H9 (cell line): ENCODE results near the gene CDK5RAP1. TPM values are rescaled to one million over a fixed set of nuclear protein-coding genes. Genes with fewer than 3 reads are reported as not detected.
A peak's percentile ranks its signal among the peaks of the same experiment; 100 is the strongest.

Source experiments
- DNase-seq: peaks from one replicate; pipeline ENCODE4 v3.0.0-alpha.2; 2017
- H2AFZ ChIP-seq: one replicate; pipeline ENCODE4 v1.6.1; 2013; ENCODE audit warnings: mild to moderate bottlenecking, low read length, control low read depth, moderate library complexity
- H2AK5ac ChIP-seq: 2 replicates; pipeline ENCODE4 v1.6.1; 2013; ENCODE audit warnings: low read length, control low read depth, mixed read lengths; ENCODE audit not compliant: insufficient read length
- H2BK120ac ChIP-seq: one replicate; pipeline ENCODE4 v1.6.1; 2013; ENCODE audit warnings: low read depth, mild to moderate bottlenecking, low read length, control low read depth, inconsistent platforms; ENCODE audit not compliant: poor library complexity, severe bottlenecking
- H2BK12ac ChIP-seq: 2 replicates; pipeline ENCODE4 v1.6.1; 2013; ENCODE audit warnings: low read length, control low read depth, mixed read lengths, low read depth; ENCODE audit not compliant: insufficient read length
- H2BK15ac ChIP-seq: 2 replicates; pipeline ENCODE4 v1.6.1; 2013; ENCODE audit warnings: low read depth, low read length, control low read depth
- H2BK20ac ChIP-seq: one replicate; pipeline ENCODE4 v1.6.1; 2013; ENCODE audit warnings: low read depth, mild to moderate bottlenecking, low read length, control low read depth, inconsistent platforms; ENCODE audit not compliant: poor library complexity, severe bottlenecking
- H2BK5ac ChIP-seq: 2 replicates; pipeline ENCODE4 v1.6.1; 2013; ENCODE audit warnings: low read length, control low read depth, mixed read lengths; ENCODE audit not compliant: insufficient read length
- H3K14ac ChIP-seq: 2 replicates; pipeline ENCODE4 v1.6.1; 2013; ENCODE audit warnings: low read length, control low read depth; ENCODE audit not compliant: insufficient read depth
- H3K18ac ChIP-seq: 2 replicates; pipeline ENCODE4 v1.6.1; 2013; ENCODE audit warnings: low read depth, mild to moderate bottlenecking, mixed read lengths, low read length, control low read depth; ENCODE audit not compliant: insufficient read length
- H3K23ac ChIP-seq: 2 replicates; pipeline ENCODE4 v1.6.1; 2013; ENCODE audit warnings: low read length, control low read depth, mixed read lengths, low read depth; ENCODE audit not compliant: insufficient read length
- H3K23me2 ChIP-seq: 2 replicates; pipeline ENCODE4 v1.6.1; 2013; ENCODE audit warnings: low read depth, mild to moderate bottlenecking, mixed read lengths, low read length, control low read depth; ENCODE audit not compliant: insufficient read length, poor library complexity, severe bottlenecking
- H3K27ac ChIP-seq: 2 replicates; pipeline ENCODE4 v1.5.1; 2013; ENCODE audit warnings: low read length, control low read depth, mixed read lengths, low read depth; ENCODE audit not compliant: insufficient read length
- H3K27me3 ChIP-seq: 2 replicates; pipeline ENCODE4 v1.6.1; 2013; ENCODE audit warnings: low read length, control low read depth, inconsistent platforms; ENCODE audit not compliant: insufficient read depth
- H3K4ac ChIP-seq: 2 replicates; pipeline ENCODE4 v1.6.1; 2013; ENCODE audit warnings: low read depth, mild to moderate bottlenecking, control low read depth, inconsistent platforms, low read length, moderate library complexity
- H3K4me1 ChIP-seq: 2 replicates; pipeline ENCODE4 v1.6.1; 2013; ENCODE audit warnings: low read length, control low read depth, inconsistent platforms; ENCODE audit not compliant: insufficient read depth
- H3K4me2 ChIP-seq: 2 replicates; pipeline ENCODE4 v1.6.1; 2013; ENCODE audit warnings: low read length, control low read depth, mixed read lengths; ENCODE audit not compliant: insufficient read length, insufficient read depth
- H3K56ac ChIP-seq: 2 replicates; pipeline ENCODE4 v1.6.1; 2013; ENCODE audit warnings: low read depth, mild to moderate bottlenecking, mixed read lengths, low read length, control low read depth; ENCODE audit not compliant: insufficient read length
- H3K79me1 ChIP-seq: 2 replicates; pipeline ENCODE4 v1.6.1; 2013; ENCODE audit warnings: low read depth, mild to moderate bottlenecking, moderate library complexity, low read length, control low read depth, inconsistent platforms; ENCODE audit not compliant: insufficient read depth, poor library complexity, severe bottlenecking
- H3K79me2 ChIP-seq: 2 replicates; pipeline ENCODE4 v1.6.1; 2013; ENCODE audit warnings: low read length, control low read depth, inconsistent platforms; ENCODE audit not compliant: insufficient read depth
- H3K9ac ChIP-seq: 2 replicates; pipeline ENCODE4 v1.6.1; 2013; ENCODE audit warnings: low read length, control low read depth, mixed read lengths; ENCODE audit not compliant: insufficient read length; ENCODE audit errors: extremely low read depth
- H3K9me3 ChIP-seq: one replicate; pipeline ENCODE4 v1.6.1; 2013; ENCODE audit warnings: low read depth, low read length, inconsistent platforms; ENCODE audit not compliant: control insufficient read depth
- H3T11ph ChIP-seq: one replicate; pipeline ENCODE4 v1.6.1; 2013; ENCODE audit warnings: mild to moderate bottlenecking, low read length, control low read depth, inconsistent platforms
- H4K20me1 ChIP-seq: one replicate; pipeline ENCODE4 v1.6.1; 2013; ENCODE audit not compliant: control insufficient read depth, insufficient read length, insufficient read depth
- H4K5ac ChIP-seq: 2 replicates; pipeline ENCODE4 v1.6.1; 2013; ENCODE audit warnings: low read depth, mild to moderate bottlenecking, mixed read lengths, low read length, control low read depth; ENCODE audit not compliant: insufficient read length
- H4K8ac ChIP-seq: replicated peaks from 2 replicates; pipeline ENCODE4 v1.6.1; 2013; ENCODE audit warnings: low read length, control low read depth, mixed read lengths, low read depth; ENCODE audit not compliant: insufficient read length
- H4K91ac ChIP-seq: 2 replicates; pipeline ENCODE4 v1.6.1; 2013; ENCODE audit warnings: low read depth, mild to moderate bottlenecking, moderate library complexity, mixed read lengths, low read length, control low read depth; ENCODE audit not compliant: insufficient read length
- H3K27ac Mint-ChIP-seq, 3 experiments: 2 replicates in 2 of 3; 3 replicates in 1 of 3; pipeline ENCODE4 v1.8.0; 2020 to 2021; ENCODE audit warnings: mixed read lengths in 3 of 3, mild to moderate bottlenecking in 1 of 3, moderate library complexity in 1 of 3
- H3K27me3 Mint-ChIP-seq: 2 replicates; pipeline ENCODE4 v1.8.0; 2021; ENCODE audit warnings: low read depth, mild to moderate bottlenecking, moderate library complexity, mixed read lengths
- H3K36me3 Mint-ChIP-seq, 3 experiments: 2 replicates in 2 of 3; 3 replicates in 1 of 3; pipeline ENCODE4 v1.8.0; 2020 to 2021; ENCODE audit warnings: low read depth in 3 of 3, mixed read lengths in 3 of 3; ENCODE audit not compliant: insufficient read depth in 1 of 3
- H3K4me1 Mint-ChIP-seq, 2 experiments: 2 replicates each; pipeline ENCODE4 v1.8.0; 2020; ENCODE audit warnings: mixed read lengths in 2 of 2
- H3K4me3 Mint-ChIP-seq, 2 experiments: 2 replicates in 1 of 2; 3 replicates in 1 of 2; pipeline ENCODE4 v1.8.0; 2020 to 2021; ENCODE audit warnings: mild to moderate bottlenecking in 2 of 2, mixed read lengths in 2 of 2, moderate library complexity in 1 of 2
- H3K9me3 Mint-ChIP-seq, 2 experiments: 2 replicates in 1 of 2; 3 replicates in 1 of 2; pipeline ENCODE4 v1.8.0; 2020; ENCODE audit warnings: mild to moderate bottlenecking in 2 of 2, mixed read lengths in 2 of 2, moderate library complexity in 1 of 2
- CTCF ChIP-seq: fragments of 200-600 bp; sonication (generic); conservative IDR thresholded peaks from 3 replicates; pipeline ENCODE4 v1.8.0; 2021; ENCODE audit warnings: antibody characterized with exemption, mild to moderate bottlenecking
- WGBS: extraction: QIAGEN DNeasy Blood & Tissue Kit; methylation state at CpG from one replicate; pipeline ENCODE4 v1.1.7; 2013; ENCODE audit warnings: missing lambda C conversion rate, low lambda C conversion rate, mixed read lengths; ENCODE audit not compliant: insufficient read length; ENCODE audit errors: extremely low coverage; 5-methylcytosine and 5-hydroxymethylcytosine counted together
- total RNA-seq: library from RNA; stranded (reverse); gene quantifications from 2 replicates; pipeline ENCODE4 v1.2.1, GENCODE V29; 2021

Gene CDK5RAP1
- total RNA-seq, 1 experiment from 2014 or later = 66.4 TPM

- Histone ChIP-seq H2BK15ac (no peak overlapping the region), H3K4ac (no peak overlapping the region), H4K8ac (no peak overlapping the region), H3K14ac (no peak overlapping the region), H3K23me2 (no peaks in the 10 kb centered on the region), H2BK5ac (no peak overlapping the region), H4K91ac (no peak overlapping the region), H4K20me1 (no peaks in the 10 kb centered on the region), H2AK5ac (no peak overlapping the region), H2BK12ac (no peak overlapping the region), H3K4me1 (no peaks in the 10 kb centered on the region), H4K5ac (no peak overlapping the region), H3K56ac (no peak overlapping the region), H3K9ac (no peak overlapping the region), H3K23ac (no peak overlapping the region), H3K79me2 (no peaks in the 10 kb centered on the region), H3K4me2 (no peak overlapping the region), H3K18ac (no peak overlapping the region), H3T11ph (no peak overlapping the region), H3K9me3 (no peaks in the 10 kb centered on the region), H2BK120ac (no peak overlapping the region), H3K27ac (no peak overlapping the region), H2AFZ (no peak overlapping the region), H3K27me3 (no peaks in the 10 kb centered on the region), H3K79me1 (no peaks in the 10 kb centered on the region), H2BK20ac (no peak overlapping the region)
- Mint-ChIP-seq H3K9me3 (peaks cover 0 to 3% of the 10 kb centered on the region in 2 experiments; a peak in 2 of 5 replicates), H3K27ac (0 out of 7 replicates have a peak overlapping the region, but pooled peaks of 1 of the 3 experiments have one; percentile 19), H3K27me3 (peaks cover 1% of the 10 kb centered on the region; the same call in 1 of the 2 replicates), H3K4me3 (no peak overlapping the region), H3K36me3 (no peaks in the 10 kb centered on the region), H3K4me1 (no peaks in the 10 kb centered on the region; a peak in 1 of 4 replicates)
- no peak for DNase-seq
- TF ChIP-seq CTCF = no peak
- WGBS = no CpG with 5 or more reads among the region's 4 CpGs
Measured at GRCh38 chr20:33311996-33312395, 89.3 kb downstream of the CDK5RAP1 start.
